Parathyroid adenoma (tissue), 2 donors: ENCODE results near the gene EBLN2.

ENCODE experiments used
- H2AFZ ChIP-seq: fragments of 300-600 bp; sonication (generic); one replicate; pipeline ENCODE4 v1.7.0; 2017; ENCODE audit warnings: antibody characterized with exemption, mild to moderate bottlenecking
- H3K27ac ChIP-seq: fragments of 300-600 bp; sonication (generic); one replicate; pipeline ENCODE4 v1.7.0; 2017
- H3K27me3 ChIP-seq: fragments of 300-600 bp; sonication (generic); one replicate; pipeline ENCODE4 v1.7.0; 2017; ENCODE audit warnings: low read length; ENCODE audit not compliant: control insufficient read depth, insufficient read depth
- H3K36me3 ChIP-seq: fragments of 300-600 bp; sonication (generic); one replicate; pipeline ENCODE4 v1.7.0; 2017; ENCODE audit warnings: low read length; ENCODE audit not compliant: control insufficient read depth, insufficient read depth
- H3K4me1 ChIP-seq: fragments of 300-600 bp; sonication (generic); one replicate; pipeline ENCODE4 v1.7.0; 2017; ENCODE audit warnings: control low read depth
- H3K4me2 ChIP-seq: fragments of 300-600 bp; sonication (generic); one replicate; pipeline ENCODE4 v1.7.0; 2017; ENCODE audit warnings: low read length
- H3K4me3 ChIP-seq: fragments of 300-600 bp; sonication (generic); one replicate; pipeline ENCODE4 v1.7.0; 2017; ENCODE audit warnings: low read depth, low read length
- H3K79me2 ChIP-seq: fragments of 300-600 bp; sonication (generic); one replicate; pipeline ENCODE4 v1.7.0; 2017; ENCODE audit warnings: control low read depth
- H3K9ac ChIP-seq: fragments of 300-600 bp; sonication (generic); one replicate; pipeline ENCODE4 v1.7.0; 2017; ENCODE audit warnings: mild to moderate bottlenecking
- H3K9me3 ChIP-seq: fragments of 300-600 bp; sonication (generic); one replicate; pipeline ENCODE4 v1.7.0; 2017; ENCODE audit warnings: low read length; ENCODE audit not compliant: control insufficient read depth
- TF ChIP-seq, protein P1 (sequence below): fragments of 300-600 bp; sonication (generic); IDR thresholded peaks from one replicate; pipeline ENCODE4 v1.7.0; 2017; ENCODE audit warnings: antibody characterized with exemption, mild to moderate bottlenecking
- donor health status: primary hyperparathyroidism.

Gene EBLN2

DNA sequence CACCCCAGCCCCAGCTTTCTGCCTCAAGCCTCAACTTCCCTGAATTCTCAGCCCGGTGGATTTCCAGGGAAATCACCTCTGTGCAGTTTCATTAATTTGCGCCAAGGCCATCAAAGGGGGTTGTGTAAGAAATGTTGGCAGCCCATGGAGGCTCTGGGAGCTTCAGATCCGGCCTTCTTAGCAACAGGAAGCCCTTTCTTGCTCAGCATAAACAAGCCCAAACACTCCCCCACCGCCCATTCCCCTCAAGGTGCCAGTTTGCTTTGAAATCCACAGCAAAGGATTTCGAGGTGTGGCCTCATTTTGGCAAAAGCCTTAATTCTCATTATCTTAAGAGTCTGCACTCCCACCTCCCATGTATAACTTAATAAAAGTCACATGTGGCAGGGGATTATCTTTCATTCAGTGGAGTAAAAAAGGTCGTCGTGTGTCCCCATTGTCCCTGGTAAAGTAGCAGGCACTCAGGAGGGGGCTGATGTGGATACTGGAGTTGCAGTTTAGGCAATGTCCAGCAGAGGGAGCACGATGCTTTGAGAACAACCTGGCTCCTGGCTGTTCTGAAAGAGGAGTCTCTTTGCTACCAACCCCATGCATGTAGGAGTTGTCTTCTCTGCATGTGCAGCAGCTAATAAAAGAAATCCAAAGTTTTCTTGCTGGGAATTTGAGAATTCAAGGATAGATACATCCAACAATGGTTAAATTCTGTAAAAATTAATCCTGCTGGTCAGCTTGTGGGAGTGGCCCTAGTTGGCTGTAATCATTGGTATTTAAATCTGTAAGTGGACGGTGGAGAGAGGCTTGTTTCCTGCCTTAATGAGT, 39.5 kb downstream of the EBLN2 start:
- H3K4me3 ChIP-seq: no peak overlapping the region
- H3K4me2 ChIP-seq: no peak overlapping the region
- no peak overlapping the region for H3K27ac ChIP-seq
- TF ChIP-seq, protein P1, sequence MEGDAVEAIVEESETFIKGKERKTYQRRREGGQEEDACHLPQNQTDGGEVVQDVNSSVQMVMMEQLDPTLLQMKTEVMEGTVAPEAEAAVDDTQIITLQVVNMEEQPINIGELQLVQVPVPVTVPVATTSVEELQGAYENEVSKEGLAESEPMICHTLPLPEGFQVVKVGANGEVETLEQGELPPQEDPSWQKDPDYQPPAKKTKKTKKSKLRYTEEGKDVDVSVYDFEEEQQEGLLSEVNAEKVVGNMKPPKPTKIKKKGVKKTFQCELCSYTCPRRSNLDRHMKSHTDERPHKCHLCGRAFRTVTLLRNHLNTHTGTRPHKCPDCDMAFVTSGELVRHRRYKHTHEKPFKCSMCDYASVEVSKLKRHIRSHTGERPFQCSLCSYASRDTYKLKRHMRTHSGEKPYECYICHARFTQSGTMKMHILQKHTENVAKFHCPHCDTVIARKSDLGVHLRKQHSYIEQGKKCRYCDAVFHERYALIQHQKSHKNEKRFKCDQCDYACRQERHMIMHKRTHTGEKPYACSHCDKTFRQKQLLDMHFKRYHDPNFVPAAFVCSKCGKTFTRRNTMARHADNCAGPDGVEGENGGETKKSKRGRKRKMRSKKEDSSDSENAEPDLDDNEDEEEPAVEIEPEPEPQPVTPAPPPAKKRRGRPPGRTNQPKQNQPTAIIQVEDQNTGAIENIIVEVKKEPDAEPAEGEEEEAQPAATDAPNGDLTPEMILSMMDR: peak; percentile 96
- H2AFZ ChIP-seq: no peak overlapping the region
- H3K79me2 ChIP-seq: no peaks in the 10 kb centered on the region
- H3K27me3 ChIP-seq: no peaks in the 10 kb centered on the region
- H3K9me3 ChIP-seq: no peaks in the 10 kb centered on the region
- H3K9ac ChIP-seq: no peak overlapping the region
- no peaks in the 10 kb centered on the region for H3K4me1 ChIP-seq
- no peaks in the 10 kb centered on the region for H3K36me3 ChIP-seq

DNA sequence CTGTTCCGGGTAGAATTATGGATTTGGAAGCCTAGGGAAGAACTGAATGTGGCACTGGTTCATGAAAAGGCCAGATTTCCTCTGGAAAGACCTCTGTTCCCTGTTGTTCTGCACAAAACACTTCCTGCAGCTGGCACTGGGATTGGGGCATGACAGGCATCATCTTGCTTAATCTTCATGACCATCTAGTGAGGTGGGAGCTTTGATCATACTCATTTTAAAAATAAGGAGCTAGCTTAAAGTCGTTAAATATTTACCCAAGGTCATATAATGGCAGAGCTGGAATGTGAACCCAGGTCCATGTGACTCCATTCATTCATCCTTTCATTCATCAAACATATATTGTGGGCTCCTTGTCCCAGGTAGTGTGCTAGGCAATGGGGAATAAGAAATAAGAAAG, 40.4 kb downstream of the EBLN2 start:
- no peaks in the 10 kb centered on the region for H3K27me3 ChIP-seq
- no peak overlapping the region for H3K4me3 ChIP-seq
- H3K9me3 ChIP-seq: no peaks in the 10 kb centered on the region
- H3K27ac ChIP-seq: no peak overlapping the region
- H2AFZ ChIP-seq: no peak overlapping the region
- no peaks in the 10 kb centered on the region for H3K36me3 ChIP-seq
- no peaks in the 10 kb centered on the region for H3K79me2 ChIP-seq
- TF ChIP-seq, protein P1: no peak
- H3K9ac ChIP-seq: no peak overlapping the region
- no peaks in the 10 kb centered on the region for H3K4me1 ChIP-seq
- no peak overlapping the region for H3K4me2 ChIP-seq

DNA sequence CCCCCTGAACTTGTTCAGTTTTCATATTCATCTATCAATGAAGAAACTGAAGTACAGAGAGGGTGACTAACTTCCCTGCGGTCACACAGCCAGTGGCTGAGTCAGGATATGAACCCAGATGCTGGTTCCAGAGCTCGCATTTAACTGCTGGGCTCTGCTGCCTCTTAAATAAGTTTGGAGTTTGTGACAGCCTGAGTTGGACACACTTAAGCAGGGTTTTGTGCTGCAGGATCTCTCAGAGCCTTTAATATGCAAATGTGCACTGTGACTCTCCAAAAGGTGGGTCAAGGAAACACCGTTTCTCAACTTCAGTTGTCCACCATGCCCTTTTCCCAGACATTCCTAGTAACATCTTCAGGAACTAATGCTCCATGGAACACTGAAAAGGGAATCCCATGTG, 45.8 kb downstream of the EBLN2 start:
- no peak overlapping the region for H3K27ac ChIP-seq
- TF ChIP-seq, protein P1: no peak
- H3K4me2 ChIP-seq: no peak overlapping the region

DNA sequence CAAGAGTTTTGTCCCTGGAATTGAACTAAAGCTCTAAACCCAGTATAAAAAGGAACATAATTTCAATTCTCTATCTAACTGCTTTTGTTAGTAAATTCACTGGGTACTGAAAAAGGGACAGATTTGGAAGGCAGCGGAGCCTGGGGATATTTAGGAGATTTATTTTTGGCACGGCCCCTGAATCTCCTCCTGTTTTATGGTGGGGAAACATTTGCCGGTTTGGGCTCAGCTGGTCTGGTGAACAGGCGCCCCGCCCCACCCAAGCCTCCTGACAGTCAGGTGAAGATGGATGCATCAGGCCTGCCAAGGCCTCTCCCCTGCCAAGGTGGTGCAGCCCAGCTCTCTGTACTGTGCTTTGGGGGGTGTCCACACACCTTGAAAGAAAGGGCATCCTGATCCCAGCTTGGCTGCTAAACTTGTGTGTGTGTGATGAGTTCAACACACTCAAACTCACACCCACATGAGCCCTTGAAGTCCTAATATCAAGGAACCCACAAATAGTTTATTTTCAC, 46.3 kb downstream of the EBLN2 start:
- TF ChIP-seq, protein P1: no peak
- Histone ChIP-seq H3K4me2 (no peak overlapping the region), H3K27me3 (no peaks in the 10 kb centered on the region), H3K4me1 (no peaks in the 10 kb centered on the region), H3K36me3 (no peaks in the 10 kb centered on the region), H3K79me2 (no peaks in the 10 kb centered on the region), H3K9ac (no peak overlapping the region), H3K4me3 (no peak overlapping the region), H3K9me3 (no peaks in the 10 kb centered on the region), H3K27ac (no peak overlapping the region), H2AFZ (no peak overlapping the region)

More for the DNA sequence above, 45.8 kb downstream of the EBLN2 start:
- no peak overlapping the region for H2AFZ ChIP-seq
- H3K36me3 ChIP-seq: no peaks in the 10 kb centered on the region
- no peaks in the 10 kb centered on the region for H3K9me3 ChIP-seq
- H3K4me3 ChIP-seq: no peak overlapping the region
- H3K9ac ChIP-seq: no peak overlapping the region
- no peaks in the 10 kb centered on the region for H3K27me3 ChIP-seq
- H3K79me2 ChIP-seq: no peaks in the 10 kb centered on the region
- no peaks in the 10 kb centered on the region for H3K4me1 ChIP-seq

GRCh38 chr3:73108750-73109149, 47.3 kb downstream of the EBLN2 start:
- no peaks in the 10 kb centered on the region for H3K9me3 ChIP-seq
- H3K27me3 ChIP-seq: no peaks in the 10 kb centered on the region
- H3K4me2 ChIP-seq: no peak overlapping the region
- H3K36me3 ChIP-seq: no peaks in the 10 kb centered on the region
- no peak overlapping the region for H3K9ac ChIP-seq
- no peaks in the 10 kb centered on the region for H3K79me2 ChIP-seq
- TF ChIP-seq, protein P1: no peak
- no peak overlapping the region for H3K27ac ChIP-seq
- no peak overlapping the region for H2AFZ ChIP-seq
- no peaks in the 10 kb centered on the region for H3K4me1 ChIP-seq
- no peak overlapping the region for H3K4me3 ChIP-seq
